HG03469 (cell line): ENCODE data around the gene ALDH1A1.

Experiments
- ATAC-seq: cut with Tn5 transposase; IDR thresholded peaks from one replicate; pipeline ENCODE4 v1.9.1; 2021; ENCODE audit warnings: mild to moderate bottlenecking, moderate library complexity, moderate number of reproducible peaks; ENCODE audit not compliant: unreplicated experiment

ALDH1A1 gene

GRCh38 chr9:72980183-72980582 lies 27.3 kb upstream of the ALDH1A1 start:
- no peak for ATAC-seq

GRCh38 chr9:72979405-72980100 lies 26.7 kb upstream of the ALDH1A1 start:
- no peak for ATAC-seq

- ATAC-seq = no peak
Measured at GRCh38 chr9:72978744-72979143, 25.9 kb upstream of the ALDH1A1 start.

GRCh38 chr9:72977670-72978069 lies 24.8 kb upstream of the ALDH1A1 start:
- ATAC-seq = no peak

- no peak for ATAC-seq
Measured at GRCh38 chr9:72974501-72974900, 21.6 kb upstream of the ALDH1A1 start.

GRCh38 chr9:72972636-72973035 lies 19.8 kb upstream of the ALDH1A1 start:
- ATAC-seq = no peak

GRCh38 chr9:72971411-72971810 lies 18.6 kb upstream of the ALDH1A1 start:
- ATAC-seq = no peak

GRCh38 chr9:72960446-72960845 lies 7.6 kb upstream of the ALDH1A1 start:
- ATAC-seq = no peak

GRCh38 chr9:72958485-72959281 lies 5.8 kb upstream of the ALDH1A1 start:
- no peak for ATAC-seq

GRCh38 chr9:72955571-72955970 lies 2.7 kb upstream of the ALDH1A1 start:
- ATAC-seq = no peak

GRCh38 chr9:72955126-72955455 lies 2.2 kb upstream of the ALDH1A1 start:
- ATAC-seq = no peak

GRCh38 chr9:72954431-72955125 lies 1.7 kb upstream of the ALDH1A1 start:
- no peak for ATAC-seq

GRCh38 chr9:72952381-72952690 lies 517 bp downstream of the ALDH1A1 start:
- ATAC-seq = no peak

- no peak for ATAC-seq
Measured at GRCh38 chr9:72951520-72952380, 1.1 kb downstream of the ALDH1A1 start.

- ATAC-seq = no peak
Measured at GRCh38 chr9:72950875-72951442, 1.9 kb downstream of the ALDH1A1 start.

- ATAC-seq = no peak
Measured at GRCh38 chr9:72949918-72950325, 2.9 kb downstream of the ALDH1A1 start.

GRCh38 chr9:72949244-72949582 lies 3.6 kb downstream of the ALDH1A1 start:
- ATAC-seq = no peak

- ATAC-seq = no peak
Measured at GRCh38 chr9:72948575-72949243, 4.1 kb downstream of the ALDH1A1 start.

- no peak for ATAC-seq
Measured at GRCh38 chr9:72947984-72948465, 4.8 kb downstream of the ALDH1A1 start.

- ATAC-seq = no peak
Measured at GRCh38 chr9:72946821-72947220, 6.0 kb downstream of the ALDH1A1 start.
